Stimulated activated CD8-positive, alpha-beta memory T cell treated with anti-CD3 and anti-CD28 coated beads, Interleukin-12 subunit alpha, Interleukin-12 subunit beta, amount 100 ng/mL, for 24 hours (primary cell): ENCODE data around the gene SREBF1.

Source experiments
- DNase-seq: peaks from one replicate; pipeline ENCODE4 v3.0.0-alpha.2; 2020; ENCODE audit errors: extremely low read depth

The SREBF1 gene

DNA sequence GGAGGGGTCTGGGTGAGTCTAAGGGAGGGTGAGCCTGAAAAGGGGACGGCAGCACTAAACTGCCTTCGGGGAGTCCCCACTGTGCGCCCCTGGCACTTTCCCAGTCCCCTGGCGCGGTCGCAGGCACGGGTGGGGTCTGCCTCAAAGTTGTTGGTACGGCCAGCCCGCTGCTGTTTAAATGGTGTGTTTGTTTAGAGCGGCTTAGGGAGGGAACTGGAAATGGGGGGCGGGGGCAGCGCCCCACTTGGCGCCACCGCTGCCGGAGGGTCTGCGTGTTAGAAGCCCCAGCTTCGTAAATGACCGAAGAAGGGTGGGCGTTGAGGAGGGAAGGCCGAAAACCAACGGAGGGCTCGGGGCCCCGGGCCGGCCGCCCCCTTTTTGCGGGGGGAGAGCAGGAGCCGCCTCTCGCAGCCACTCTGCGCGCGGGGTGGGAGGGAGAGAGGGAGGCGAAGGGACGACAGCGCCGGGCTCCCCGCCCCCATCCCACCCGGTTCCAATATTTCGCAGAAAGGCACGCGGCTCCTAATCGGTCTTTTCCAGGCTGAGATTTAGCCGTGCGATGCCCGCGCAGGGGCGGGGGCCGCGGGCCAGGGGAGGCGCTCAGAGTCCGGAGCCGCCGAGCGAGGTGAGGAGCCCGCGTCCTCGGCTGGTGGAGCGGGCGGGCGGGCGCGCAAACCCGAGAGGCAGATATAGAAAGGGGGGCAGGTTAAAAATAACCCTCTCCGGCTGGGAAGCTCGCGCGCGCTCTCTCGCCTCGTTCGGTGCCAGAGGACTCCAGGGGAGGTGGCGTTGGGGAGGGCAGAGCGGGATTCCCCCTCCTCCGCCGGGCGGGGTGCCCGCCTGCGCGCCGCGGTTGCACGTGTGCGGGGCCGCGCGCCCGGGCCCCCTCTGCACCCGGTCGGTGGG lies 54.9 kb downstream of the SREBF1 start:
- no peak for DNase-seq

GRCh38 chr17:17780922-17781590 lies 55.7 kb downstream of the SREBF1 start:
- DNase-seq: no peak

DNA sequence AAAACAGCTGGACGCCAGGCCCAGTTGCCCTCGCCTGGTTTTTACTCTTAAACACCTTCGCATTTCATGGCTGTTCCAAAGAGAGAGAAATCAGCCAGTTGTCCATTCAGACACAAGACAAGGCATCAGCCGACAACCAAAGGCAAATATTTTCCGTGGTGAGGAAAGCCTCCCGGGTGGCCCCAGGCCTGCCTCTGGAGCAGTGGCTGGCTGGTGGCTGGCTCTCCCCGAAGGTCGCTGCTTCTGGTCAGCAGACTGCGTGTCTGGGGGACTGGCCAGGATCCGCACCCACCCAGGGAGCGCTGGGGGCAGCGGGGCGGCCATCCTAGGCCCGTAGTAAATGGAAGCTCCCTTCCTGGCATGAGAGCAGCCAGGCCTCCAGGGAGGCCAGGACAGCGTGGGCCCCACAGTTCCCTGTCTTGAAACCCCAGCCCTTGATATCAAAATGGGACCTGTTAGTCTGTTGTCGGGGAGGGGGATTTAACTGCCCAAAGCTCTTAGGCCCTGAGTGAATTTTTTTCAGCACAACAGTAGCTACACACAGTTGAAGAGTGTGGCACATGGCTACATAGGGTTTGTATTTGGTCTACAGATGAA lies 57.7 kb downstream of the SREBF1 start:
- DNase-seq: no peak

DNA sequence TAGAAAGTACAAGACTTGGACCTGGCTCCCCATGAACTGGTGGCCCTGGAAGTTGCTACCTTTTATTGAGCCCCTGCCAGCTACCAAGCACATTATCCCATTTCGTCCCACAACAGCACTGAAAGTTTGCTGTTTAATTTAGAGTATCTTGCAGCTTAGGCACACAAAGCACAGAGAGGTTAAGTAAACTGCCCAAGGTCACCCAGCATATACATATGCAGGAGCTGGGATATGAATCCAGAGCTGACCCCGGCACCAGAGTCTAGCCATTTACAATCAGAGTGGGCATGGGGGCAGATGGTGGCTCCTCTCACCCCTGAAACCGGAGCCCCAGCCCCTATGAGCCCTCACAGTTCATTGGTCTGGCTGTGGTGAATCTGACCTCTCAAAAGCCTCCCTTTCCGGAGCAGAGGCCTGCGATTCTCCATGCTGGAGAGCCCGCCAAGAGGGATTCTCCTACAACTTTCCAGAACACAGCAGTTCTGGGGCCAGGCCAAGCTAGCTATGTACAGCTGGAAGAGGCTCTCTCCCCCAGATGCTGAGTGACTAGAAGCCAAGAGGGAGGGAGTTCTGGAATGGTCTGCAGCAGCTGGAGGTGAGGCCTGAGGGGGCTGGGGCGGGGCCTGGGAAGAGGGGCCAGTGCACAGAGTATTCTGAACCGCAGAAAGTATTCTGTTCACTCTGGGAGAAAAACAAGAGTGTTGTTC lies 58.3 kb downstream of the SREBF1 start:
- DNase-seq: no peak

DNA sequence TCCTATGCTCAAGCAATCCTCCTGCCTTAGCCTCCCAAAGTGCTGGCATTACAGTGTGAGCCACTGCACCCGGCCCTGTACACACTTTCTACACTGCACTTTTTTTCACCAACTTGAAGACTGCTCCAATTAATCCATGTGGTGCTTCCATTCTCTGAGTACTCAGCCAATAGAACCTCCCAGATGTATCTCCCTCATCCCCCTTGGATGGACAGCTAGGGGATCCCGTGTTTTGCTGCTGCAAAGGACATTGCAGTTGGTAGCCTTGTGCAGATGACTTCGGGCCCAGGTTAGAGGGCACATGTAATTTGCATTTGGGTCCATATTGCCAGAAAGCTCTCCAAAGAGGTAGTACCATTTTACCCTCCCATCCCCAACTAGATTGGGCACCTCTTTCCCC lies 59.9 kb downstream of the SREBF1 start:
- no peak for DNase-seq

GRCh38 chr17:17774009-17774881 lies 62.5 kb downstream of the SREBF1 start:
- DNase-seq: no peak

DNA sequence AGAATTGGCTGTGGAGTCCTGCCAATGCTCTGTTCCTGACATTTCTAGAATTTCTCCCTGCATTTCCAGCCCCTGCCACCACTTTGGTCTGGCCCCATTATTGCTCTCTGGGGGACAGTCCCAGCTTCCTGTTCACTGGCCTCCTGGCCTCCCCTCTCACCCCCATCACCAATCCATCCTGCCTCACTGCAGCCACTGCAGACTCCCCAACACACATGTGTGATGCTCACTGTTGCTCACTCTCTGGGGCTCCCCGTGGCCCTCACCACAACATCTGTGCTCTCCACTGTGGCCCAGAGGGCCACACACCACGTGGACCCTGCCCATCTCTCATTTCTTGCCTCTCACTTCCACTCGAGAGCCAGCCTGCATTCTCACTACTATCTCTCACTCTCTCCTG lies 64.6 kb downstream of the SREBF1 start:
- DNase-seq: no peak

- DNase-seq: no peak
These were observed 65.1 kb downstream of the SREBF1 start for GRCh38 chr17:17771498-17772201.

DNA sequence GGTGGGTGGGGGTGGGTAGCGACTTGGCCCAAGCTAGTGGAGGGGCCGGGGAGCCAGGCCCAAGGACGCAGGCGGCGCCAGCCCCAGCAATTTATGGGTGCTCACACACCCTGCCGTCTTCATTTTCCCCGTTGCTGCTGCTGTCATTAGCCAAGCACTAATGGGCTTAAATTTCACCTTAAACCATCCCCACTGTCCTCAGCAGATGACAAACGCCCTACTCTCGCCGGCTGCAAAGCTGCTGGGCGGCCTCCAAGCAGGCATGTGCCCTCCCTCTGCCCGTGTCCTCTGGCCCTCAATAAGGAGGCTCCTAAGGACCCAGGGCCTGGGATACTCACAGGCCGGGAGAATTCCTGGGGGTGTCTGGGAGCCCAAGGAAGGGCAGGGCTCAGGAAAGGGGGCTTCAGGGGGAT lies 66.1 kb downstream of the SREBF1 start:
- no peak for DNase-seq

- DNase-seq: no peak
These were observed 66.7 kb downstream of the SREBF1 start for GRCh38 chr17:17769869-17770631.

GRCh38 chr17:17768424-17769088 lies 68.2 kb downstream of the SREBF1 start:
- DNase-seq: no peak

DNA sequence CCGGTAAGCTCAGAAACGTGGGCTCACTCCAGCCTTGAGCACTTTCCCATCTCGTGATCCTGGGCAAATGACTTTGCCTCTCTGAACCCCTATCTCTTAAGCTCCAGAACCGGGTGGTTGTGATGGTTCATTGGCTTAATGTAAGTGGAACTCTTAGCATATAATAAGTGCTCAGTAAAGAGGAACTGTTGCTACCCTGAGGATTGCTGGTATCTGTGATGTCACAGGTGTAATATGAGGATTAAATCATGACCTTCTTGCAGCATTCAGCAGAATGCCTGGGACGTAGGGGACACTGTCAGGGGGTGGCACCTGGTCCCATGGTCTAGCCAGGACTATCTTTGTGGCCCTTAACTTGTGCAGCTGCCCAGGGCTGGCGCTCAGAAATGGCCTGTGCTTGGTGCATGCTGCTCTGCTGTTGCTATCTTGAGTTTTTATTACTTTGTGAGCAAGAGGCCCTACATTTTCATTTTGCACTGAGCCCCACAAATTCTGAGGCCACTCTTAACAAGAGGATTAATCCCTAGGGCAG lies 68.8 kb downstream of the SREBF1 start:
- no peak for DNase-seq

DNA sequence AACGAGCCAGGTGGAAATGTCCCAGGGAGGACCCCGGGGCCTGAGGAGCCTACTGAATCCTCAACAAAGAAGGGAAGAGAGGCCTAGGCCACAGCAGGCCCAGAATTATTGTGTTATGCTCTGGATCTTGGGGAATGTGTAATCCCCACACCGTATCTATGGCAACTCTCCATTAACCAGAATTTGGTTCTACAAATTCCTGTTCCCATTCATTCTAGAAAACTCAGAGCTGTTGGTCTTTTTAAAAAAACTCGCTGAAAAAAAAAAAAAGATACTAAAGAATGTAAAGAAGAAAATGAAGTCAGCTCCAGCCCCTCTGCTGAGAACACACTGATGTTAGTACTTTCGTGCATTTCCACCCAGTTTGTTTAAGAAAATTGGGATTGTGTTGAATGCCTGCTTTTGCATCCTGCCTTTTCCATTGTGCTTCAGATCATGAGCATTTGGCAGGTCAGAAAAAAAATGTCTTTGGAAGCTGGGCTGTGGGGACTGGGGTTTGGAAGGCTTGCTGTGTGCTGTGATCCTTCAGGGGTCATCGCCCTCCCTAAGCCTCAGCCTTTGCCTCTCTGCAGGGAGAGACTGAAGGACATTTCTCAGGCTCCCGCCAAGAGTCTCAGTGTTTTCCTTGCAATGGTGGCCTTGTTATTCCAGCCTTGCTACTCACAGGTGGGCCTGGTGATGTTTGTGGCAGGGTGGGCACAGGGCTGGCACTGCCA lies 69.5 kb downstream of the SREBF1 start:
- no peak for DNase-seq

- DNase-seq: no peak
These were observed 70.1 kb downstream of the SREBF1 start for GRCh38 chr17:17766744-17767120.

GRCh38 chr17:17766077-17766743 lies 70.6 kb downstream of the SREBF1 start:
- DNase-seq: no peak

DNA sequence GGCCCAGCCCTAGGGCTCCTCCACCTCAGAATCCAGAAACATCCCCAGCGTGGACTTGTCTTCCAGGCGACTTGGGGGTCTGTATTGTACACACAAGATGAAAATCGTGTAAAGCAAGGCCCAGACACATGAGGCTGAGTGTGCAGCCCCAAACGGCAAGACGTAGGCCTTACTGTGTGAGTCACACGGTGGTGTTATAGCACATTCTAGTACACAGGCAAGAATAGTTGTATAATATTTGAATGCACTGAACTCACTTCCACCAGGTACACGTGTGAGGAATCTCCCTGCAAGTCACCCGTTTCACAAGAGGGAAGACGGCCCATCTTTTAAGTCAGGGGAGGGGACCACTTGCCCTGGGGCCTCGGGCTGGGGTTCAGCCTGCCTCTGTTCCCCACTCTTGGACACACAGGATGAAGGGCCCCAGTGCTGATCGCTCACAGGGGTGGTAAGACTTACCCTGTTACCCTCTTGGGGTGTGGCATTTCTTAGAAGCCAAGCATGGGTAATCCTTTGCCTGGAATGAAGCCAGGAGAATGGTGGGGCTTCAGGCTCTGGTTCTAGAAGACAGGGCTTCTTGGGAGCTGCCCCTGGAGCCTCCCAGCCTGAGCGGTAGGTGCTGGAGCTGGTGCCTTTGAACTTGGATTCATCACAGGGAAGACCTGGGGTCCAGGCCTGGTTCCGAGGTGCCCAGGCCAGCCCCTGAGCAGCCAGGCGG lies 71.3 kb downstream of the SREBF1 start:
- DNase-seq: no peak

DNA sequence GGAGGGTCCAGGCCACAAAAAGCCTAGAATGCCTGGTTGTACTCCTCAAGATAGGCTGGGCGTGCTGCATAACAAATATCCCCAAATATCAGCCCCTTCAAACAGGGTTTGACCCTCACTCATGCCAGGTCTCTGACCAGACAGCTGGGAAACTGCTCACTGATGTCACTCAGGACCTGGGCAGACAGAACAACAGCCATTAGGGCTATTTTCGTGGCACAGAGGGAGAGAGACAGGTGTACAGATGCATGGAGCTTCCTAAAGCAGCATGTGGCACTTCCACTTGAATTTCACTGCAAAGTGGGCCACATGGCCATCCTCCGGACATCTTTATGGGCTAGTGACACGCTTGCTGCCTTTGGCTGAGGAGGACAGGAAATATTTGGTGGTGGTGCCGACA lies 73.1 kb downstream of the SREBF1 start:
- no peak for DNase-seq
